HCT116 (cell line): ENCODE measurements around the gene TM7SF2. TPM values are rescaled to one million over a fixed set of nuclear protein-coding genes. Genes with fewer than 3 reads are reported as not detected.

Experiments
- ATAC-seq: fragments of 200-7000 bp; cut with Tn5 transposase; 2 replicates; pipeline ENCODE4 v1.9.1; 2020; ENCODE audit warnings: mild to moderate bottlenecking, moderate library complexity
- BruUV-seq: library from RNA; stranded (reverse); fragments of 400-500 nt; replicated peaks from 2 replicates; lab custom pipeline; 2021; lab: Mats Ljungman, UMichigan
- CTCF ChIA-PET: fragments of 300-600 bp; sonication (Branson Sonifier 250); formaldehyde crosslinking; loops from one replicate; lab custom pipeline; 2021; ENCODE audit warnings: antibody characterized with exemption; lab: Charles Lee
- POLR2A ChIA-PET: fragments of 300-600, 350-600 bp; sonication (Branson Sonifier 250); formaldehyde crosslinking; loops from one replicate; lab custom pipeline; 2021; ENCODE audit warnings: antibody characterized with exemption; lab: Charles Lee
- RAD21 ChIA-PET, 2 experiments: fragments of 300-600 bp; sonication (Branson Sonifier 250); formaldehyde crosslinking; loops; one replicate each; lab custom pipeline; 2023; ENCODE audit warnings: low total read pairs in 2 of 2; ENCODE audit not compliant: uncharacterized antibody in 2 of 2, unreplicated experiment in 2 of 2, low non-redundant PET in 1 of 2; lab: Charles Lee
- DNase-seq: peaks from one replicate; pipeline ENCODE4 v3.0.0-alpha.2; 2010; ENCODE audit warnings: low read depth, low spot score
- H2AFZ ChIP-seq: fragments of 200-600 bp; shearing (Covaris generic), sonication (generic); 2 replicates; pipeline ENCODE4 v1.6.1; 2017; ENCODE audit warnings: low read depth, mixed run types, mixed read lengths, antibody characterized with exemption, low read length; ENCODE audit not compliant: poor library complexity, severe bottlenecking
- H3K27ac ChIP-seq: 2 replicates; pipeline ENCODE4 v1.5.1; 2012; ENCODE audit warnings: low read depth, low read length
- H3K27me3 ChIP-seq: fragments of 200-600 bp; sonication (generic); 2 replicates; pipeline ENCODE4 v1.6.1; 2016; ENCODE audit warnings: mixed run types, low read length, mixed read lengths; ENCODE audit not compliant: insufficient read depth
- H3K36me3 ChIP-seq, 2 experiments: fragments of 200-500 bp in 1 of 2; fragments of 200-600 bp in 1 of 2; sonication (Bioruptor generic) in 1 of 2; sonication (generic) in 1 of 2; 2 replicates each; pipeline versions ENCODE4 v1.5.1 to v1.6.1; 2014 to 2016; ENCODE audit warnings: low read length in 2 of 2, inconsistent platforms in 1 of 2, mixed read lengths in 1 of 2, mixed run types in 1 of 2; ENCODE audit not compliant: insufficient read depth in 2 of 2, control insufficient read depth in 1 of 2
- H3K4me1 ChIP-seq, 2 experiments: fragments of 200-600 bp in 1 of 2; sonication (generic) in 1 of 2; 2 replicates each; pipeline versions ENCODE4 v1.5.1 to v1.6.1; 2012 to 2017; ENCODE audit warnings: low read length in 2 of 2, inconsistent platforms in 1 of 2, mild to moderate bottlenecking in 1 of 2, mixed read lengths in 1 of 2, mixed run types in 1 of 2, moderate library complexity in 1 of 2; ENCODE audit not compliant: insufficient read depth in 2 of 2, control insufficient read depth in 1 of 2
- H3K4me2 ChIP-seq: fragments of 200-600 bp; sonication (generic); 2 replicates; pipeline ENCODE4 v1.6.1; 2017; ENCODE audit warnings: mixed run types, low read length, mixed read lengths
- H3K4me3 ChIP-seq, 2 experiments: fragments of 200-600 bp in 1 of 2; sonication (generic) in 1 of 2; replicated peaks in 1 of 2; 2 replicates each; pipeline ENCODE4 v1.5.1; 2011 to 2016; ENCODE audit warnings: low read length in 2 of 2, control low read depth in 1 of 2, low read depth in 1 of 2, mild to moderate bottlenecking in 1 of 2, mixed read lengths in 1 of 2, mixed run types in 1 of 2
- H3K79me2 ChIP-seq: fragments of 200-600 bp; sonication (generic); 2 replicates; pipeline ENCODE4 v1.6.1; 2017; ENCODE audit warnings: mild to moderate bottlenecking, mixed run types, low read length, moderate library complexity, mixed read lengths; ENCODE audit not compliant: insufficient read depth
- H3K9ac ChIP-seq: fragments of 200-600 bp; sonication (generic); 2 replicates; pipeline ENCODE4 v1.6.1; 2016; ENCODE audit warnings: low read length, mixed read lengths
- H3K9me2 ChIP-seq: fragments of 200-600 bp; sonication (generic), shearing (Covaris generic); 2 replicates; pipeline ENCODE4 v1.6.1; 2017; ENCODE audit warnings: mixed run types, mild to moderate bottlenecking, moderate library complexity; ENCODE audit not compliant: insufficient read depth
- H3K9me3 ChIP-seq, 2 experiments: fragments of 200-500 bp in 1 of 2; fragments of 200-600 bp in 1 of 2; sonication (Bioruptor generic) in 1 of 2; sonication (generic) in 1 of 2; 2 replicates each; pipeline ENCODE4 v1.6.1; 2014 to 2017; ENCODE audit warnings: low read length in 2 of 2, mixed read lengths in 2 of 2, inconsistent platforms in 1 of 2, low read depth in 1 of 2, mild to moderate bottlenecking in 1 of 2, mixed run types in 1 of 2, moderate library complexity in 1 of 2; ENCODE audit not compliant: control insufficient read depth in 1 of 2, insufficient read depth in 1 of 2
- H4K20me1 ChIP-seq: fragments of 200-600 bp; sonication (generic), shearing (Covaris generic); 2 replicates; pipeline ENCODE4 v1.6.1; 2017; ENCODE audit warnings: mixed run types, mild to moderate bottlenecking, moderate library complexity; ENCODE audit not compliant: insufficient read depth
- ATF3 ChIP-seq: IDR thresholded peaks from 2 replicates; pipeline ENCODE4 v1.6.1; 2012
- CBX3 ChIP-seq: IDR thresholded peaks from 2 replicates; pipeline ENCODE4 v1.6.1; 2012; ENCODE audit warnings: low read depth
- CEBPB ChIP-seq: IDR thresholded peaks from 2 replicates; pipeline ENCODE4 v1.6.1; 2012; ENCODE audit warnings: low read depth
- CTCF ChIP-seq, 3 experiments: fragments of 200-600 bp in 1 of 3; sonication (generic) in 1 of 3; IDR thresholded peaks in 2 of 3; conservative IDR thresholded peaks in 1 of 3; 2 replicates each; pipeline ENCODE4 v1.5.1; 2012 to 2017; ENCODE audit warnings: low read depth in 2 of 3, low read length in 2 of 3, antibody characterized with exemption in 1 of 3, borderline replicate concordance in 1 of 3, control low read depth in 1 of 3, mild to moderate bottlenecking in 1 of 3, mixed read lengths in 1 of 3, mixed run types in 1 of 3, moderate library complexity in 1 of 3; ENCODE audit not compliant: insufficient read depth in 1 of 3
- EGR1 ChIP-seq: IDR thresholded peaks from 2 replicates; pipeline ENCODE4 v1.6.1; 2012; ENCODE audit warnings: low read depth
- ELF1 ChIP-seq: IDR thresholded peaks from 2 replicates; pipeline ENCODE4 v1.6.1; 2012; ENCODE audit warnings: low read depth, borderline replicate concordance
- EZH2 ChIP-seq: fragments of 200-600 bp; sonication (generic); IDR thresholded peaks from 2 replicates; pipeline ENCODE4 v1.6.1; 2017; ENCODE audit warnings: antibody characterized with exemption, mixed run types
- FOSL1 ChIP-seq: IDR thresholded peaks from 2 replicates; pipeline ENCODE4 v1.6.1; 2012; ENCODE audit warnings: low read depth
- JUND ChIP-seq: IDR thresholded peaks from 2 replicates; pipeline ENCODE4 v1.6.1; 2012
- MAX ChIP-seq: IDR thresholded peaks from 2 replicates; pipeline ENCODE4 v1.6.1; 2012
- POLR2A ChIP-seq: IDR thresholded peaks from 2 replicates; pipeline ENCODE4 v1.7.0; 2011; ENCODE audit warnings: borderline replicate concordance; ENCODE audit not compliant: insufficient read depth, insufficient read length; ENCODE audit errors: extremely low read depth
- POLR2AphosphoS5 ChIP-seq: IDR thresholded peaks from 2 replicates; pipeline ENCODE4 v1.6.1; 2011; ENCODE audit warnings: mild to moderate bottlenecking, low read depth, low read length, moderate library complexity
- REST ChIP-seq: IDR thresholded peaks from 2 replicates; pipeline ENCODE4 v1.6.1; 2012; ENCODE audit warnings: low read depth
- SIN3A ChIP-seq: IDR thresholded peaks from 2 replicates; pipeline ENCODE4 v1.6.1; 2012; ENCODE audit warnings: low read depth
- SP1 ChIP-seq: IDR thresholded peaks from 2 replicates; pipeline ENCODE4 v1.6.1; 2012; ENCODE audit warnings: low read depth
- ZBTB33 ChIP-seq: IDR thresholded peaks from 2 replicates; pipeline ENCODE4 v1.6.1; 2011; ENCODE audit warnings: mild to moderate bottlenecking, low read length, moderate library complexity; ENCODE audit not compliant: insufficient replicate concordance; ENCODE audit errors: extremely low read depth
- intact Hi-C: fragments of 100-400 bp; cut with micrococcal nuclease; formaldehyde crosslinking; loops from 2 replicates; pipeline ENCODE4 v1.10.0; 2022
- total RNA-seq: library from RNA; stranded (reverse); gene quantifications from one replicate; pipeline ENCODE4 v1.2.1, GENCODE V29; 2021; ENCODE audit not compliant: unreplicated experiment

TM7SF2 gene
- total RNA-seq, 1 experiment from 2014 or later = 52.9 TPM

GRCh38 chr11:65113361-65113756 lies 1.7 kb downstream of the TM7SF2 start:
- H3K4me3 ChIP-seq = peak overlapping the region; percentile 66 to 76
- ChIA-PET POLR2A (interaction anchor here (1.3 to 1.7 kb wide), 2 partner anchors 9 to 194 kb away, joined by 3 to 15 read pairs; partner anchors contain the start of genes FAU and MRPL49), CTCF (interaction anchor here (1.0 to 3.2 kb wide), 9 partner anchors 9 to 269 kb away, joined by 3 to 20 read pairs (median 4); partner anchors contain the start of genes ARL2, CAPN1, CDC42BPG and FAU), RAD21 (no interaction called here)
- peaks cover 21% of the 10 kb centered on the region for H3K79me2 ChIP-seq
- no peaks in the 10 kb centered on the region for H3K27me3 ChIP-seq
- no peaks in the 10 kb centered on the region for H3K9me3 ChIP-seq
- H4K20me1 ChIP-seq = no peaks in the 10 kb centered on the region
- intact Hi-C loops = loop anchor here (5.0 to 10.0 kb wide), 2 partner anchors 69 to 199 kb away; partner anchors contain the start of genes ATG2A and CAPN1
- peak overlapping the region; percentile 92 for H3K4me2 ChIP-seq
- H3K27ac ChIP-seq = peak overlapping the region; percentile 82
- peaks cover 22 to 52% of the 10 kb centered on the region in 2 experiments for H3K4me1 ChIP-seq
- H3K9ac ChIP-seq = peak overlapping the region; percentile 68
- BruUV-seq = no TSS peak
- H3K9me2 ChIP-seq = no peaks in the 10 kb centered on the region
- no peak overlapping the region for H2AFZ ChIP-seq
- peaks cover 0 to 13% of the 10 kb centered on the region in 2 experiments; a peak in 2 of 4 replicates for H3K36me3 ChIP-seq
- TF ChIP-seq POLR2A (no peak), CTCF (IDR thresholded peaks at IDR 0.05 in 2 of 3, conservative IDR thresholded peaks at IDR 0.05 in 1 of 3; ENCODE audit: borderline replicate concordance in 1 of 3, insufficient read depth in 1 of 3, low read depth in 2 of 3, low read length in 2 of 3) (no peak), ZBTB33 (no peak), JUND (no peak), MAX (no peak), SP1 (no peak), CBX3 (no peak), SIN3A (no peak), ELF1 (no peak), REST (no peak), EGR1 (no peak), EZH2 (no peak), ATF3 (no peak), FOSL1 (no peak), POLR2AphosphoS5 (no peak), CEBPB (no peak)
- no peak for DNase-seq
- ATAC-seq = no peak
